Left ventricle myocardium superior (tissue), 1 donor: Measurements from ENCODE around the gene SCML1. TPM values are rescaled to one million over a fixed set of nuclear protein-coding genes. Genes with fewer than 3 reads are reported as not detected.
A peak's percentile ranks its signal among the peaks of the same experiment; 100 is the strongest.

Experiments
- ATAC-seq: fragments of 200-7000 bp; cut with Tn5 transposase; one replicate; pipeline ENCODE4 v1.9.1; 2020; ENCODE audit warnings: mild to moderate bottlenecking, moderate library complexity
- DNase-seq: peaks from one replicate; pipeline ENCODE4 v3.0.0-alpha.2; 2020
- intact Hi-C: fragments of 100-400 bp; cut with micrococcal nuclease; formaldehyde crosslinking; loops from one replicate; pipeline ENCODE4 v1.11.0; 2022
- total RNA-seq: library from RNA; stranded (reverse); fragmentation: NEBNext Ultra II Directional; extraction: Animal tissue kit (Norgen Biotek cat#: 25700); gene quantifications from one replicate; pipeline ENCODE4 v1.2.1, GENCODE V29; 2021
- donor health status: DM: no; HTN: yes; CAD: no; lungs with severe emphysema.

Gene SCML1
- total RNA-seq, 1 donor from 2014 or later: 5.8 TPM

DNA sequence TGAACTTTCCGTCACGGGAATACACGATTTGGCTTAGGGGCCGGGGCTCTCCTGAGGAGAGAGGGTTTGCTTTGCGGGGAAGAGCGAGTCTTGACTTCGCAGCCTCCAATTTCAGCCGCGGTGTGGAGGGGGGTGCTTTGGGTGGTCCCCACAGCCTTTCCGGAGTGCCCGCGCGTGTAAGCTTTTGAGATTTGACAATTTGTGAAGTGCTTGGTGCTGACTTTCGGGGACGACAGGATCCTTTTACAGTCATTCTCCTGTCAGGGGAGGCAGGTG is 355 bp downstream of the SCML1 start:
- DNase-seq (no peak), ATAC-seq (no peak)
- intact Hi-C loops: no loop called here

DNA sequence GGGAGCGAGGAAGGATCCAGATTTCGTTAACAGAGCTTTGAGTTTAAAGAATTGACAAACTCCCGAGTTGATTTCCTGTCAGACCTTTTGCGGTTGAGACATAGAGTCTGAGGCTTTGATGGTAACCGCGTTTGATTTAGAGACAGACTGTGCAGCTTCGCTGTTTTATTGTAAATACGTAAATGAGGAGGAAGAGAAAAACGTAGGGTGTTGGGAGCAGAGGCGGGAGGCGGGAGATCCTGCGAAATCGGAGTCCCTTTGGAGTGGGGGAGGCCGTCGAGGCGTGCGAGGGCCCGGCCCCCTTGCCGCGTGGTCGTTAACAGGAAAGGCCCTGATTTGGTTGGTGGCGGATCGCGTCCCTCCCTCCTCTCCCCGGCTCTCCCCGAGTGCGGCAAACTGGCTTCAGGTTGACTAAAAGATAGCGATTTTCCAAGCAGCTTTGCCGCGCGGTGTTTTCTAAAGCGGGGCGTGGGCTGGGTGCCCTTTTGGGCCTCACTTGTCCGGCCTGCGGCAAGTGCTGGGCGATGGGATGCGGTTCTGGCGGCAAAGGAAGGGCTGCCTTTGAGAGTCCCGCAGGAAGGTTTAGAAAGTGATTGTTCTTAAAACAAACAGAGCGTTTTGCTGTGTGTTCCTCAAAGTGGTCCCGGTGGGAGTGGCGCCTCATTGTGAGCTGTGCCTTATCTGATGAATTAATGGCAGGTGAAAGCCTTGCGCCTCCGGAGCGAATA is 857 bp downstream of the SCML1 start:
- intact Hi-C loops: no loop called here
- peak; percentile 47 for DNase-seq
- peak; percentile 33 for ATAC-seq

DNA sequence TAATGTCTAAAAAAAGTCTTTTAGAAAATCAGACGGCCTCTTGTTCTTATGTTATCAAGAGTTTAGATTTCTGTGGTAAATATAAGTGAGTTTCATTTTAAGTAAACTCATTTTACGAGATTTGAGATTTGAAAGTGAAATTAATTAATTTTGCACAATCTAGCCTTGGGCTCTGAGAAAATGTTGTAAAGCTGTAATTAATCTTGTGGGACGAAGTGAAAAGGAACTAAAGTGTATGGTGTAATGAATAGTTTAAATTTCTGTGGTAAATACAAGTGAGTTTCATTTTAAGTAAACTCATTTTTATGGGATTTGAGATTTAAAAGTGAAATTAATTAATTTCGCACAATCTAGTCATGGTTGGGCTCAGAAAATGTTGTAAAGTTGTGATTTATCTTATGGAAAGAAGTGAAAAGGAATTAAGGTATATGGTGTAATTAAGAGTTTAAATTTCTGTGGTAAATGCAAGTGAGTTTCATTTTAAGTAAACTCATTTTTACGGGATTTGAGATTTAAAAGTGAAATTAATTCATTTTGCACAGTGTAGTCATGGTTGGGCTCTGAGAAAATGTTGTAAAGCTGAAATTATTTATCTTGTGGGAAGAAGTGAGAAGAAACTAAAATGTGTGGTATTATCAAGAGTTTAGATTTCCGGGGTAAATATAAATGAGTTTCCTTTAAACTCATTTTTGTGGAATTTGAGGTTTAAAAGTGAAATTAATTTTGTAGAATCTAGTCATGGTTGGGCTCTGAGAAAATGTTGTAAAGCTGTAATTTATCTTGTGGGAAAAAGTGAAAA is 1.6 kb downstream of the SCML1 start:
- intact Hi-C loops: no loop called here
- ATAC-seq (no peak), DNase-seq (no peak)

DNA sequence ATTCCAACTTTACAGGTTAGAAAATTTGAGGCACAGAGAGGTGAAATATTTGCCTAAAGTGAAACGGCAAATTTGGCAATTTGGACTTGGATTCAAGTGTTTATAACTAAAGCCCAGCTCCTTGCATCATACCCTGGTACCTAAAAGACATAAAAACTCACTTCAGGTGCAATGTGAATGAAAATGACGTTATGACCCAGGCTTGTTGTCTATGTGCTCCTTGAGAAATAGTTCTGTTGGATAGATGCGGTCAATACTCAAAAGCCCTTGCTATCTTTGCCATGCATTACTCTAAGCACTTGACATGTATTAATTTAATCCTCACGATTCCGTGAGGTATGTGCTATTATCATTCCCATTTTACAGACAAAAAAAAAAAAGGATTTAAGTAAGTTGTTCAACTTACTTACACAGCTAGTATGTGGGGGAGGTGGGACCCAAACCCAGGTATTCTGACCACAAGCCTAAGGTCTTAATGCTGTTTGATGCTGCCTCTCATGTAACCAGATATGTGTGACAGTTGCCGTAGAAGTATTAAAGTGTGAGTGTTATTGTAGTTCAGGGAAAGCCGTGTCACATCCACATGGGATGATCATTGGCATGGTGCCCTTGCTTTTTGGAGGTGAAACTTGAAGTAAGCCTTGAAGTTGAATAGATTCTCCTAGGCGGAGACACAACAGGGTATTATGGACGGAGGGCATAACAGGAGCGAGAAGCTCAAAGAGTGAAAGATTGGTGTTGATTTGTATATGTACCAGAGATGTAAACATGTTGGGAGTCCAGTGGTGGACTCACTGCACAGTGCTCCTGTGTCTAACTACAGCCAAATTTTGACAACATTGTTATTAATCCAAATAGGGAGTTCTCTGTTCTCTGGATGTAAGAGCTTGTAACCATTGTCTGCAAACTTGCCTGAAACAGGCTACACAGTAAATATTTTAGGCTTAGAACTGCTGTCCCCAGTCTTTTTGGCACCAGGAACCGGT is 3.1 kb downstream of the SCML1 start:
- ATAC-seq: no peak
- DNase-seq: no peak
- intact Hi-C loops: no loop called here

DNA sequence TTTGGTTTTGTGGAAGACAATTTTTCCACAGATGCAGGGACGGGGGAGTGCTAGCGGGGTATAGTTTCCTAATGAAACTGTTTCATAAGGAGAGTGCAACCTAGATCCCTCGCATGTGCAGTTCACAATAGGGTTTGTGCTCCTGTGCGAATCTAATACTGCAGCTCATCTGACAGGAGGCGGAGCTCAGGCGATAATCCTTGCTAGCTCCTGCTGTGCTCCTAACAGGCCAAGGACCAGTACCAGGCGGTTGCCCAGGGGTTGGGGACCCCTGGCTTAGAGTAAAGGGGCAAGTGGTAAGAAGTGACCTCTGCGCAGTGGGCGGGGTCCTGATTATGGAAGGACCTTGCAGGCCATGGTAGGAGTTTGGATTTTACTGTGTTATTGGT is 3.8 kb downstream of the SCML1 start:
- no peak for ATAC-seq
- intact Hi-C loops: no loop called here
- no peak for DNase-seq

DNA sequence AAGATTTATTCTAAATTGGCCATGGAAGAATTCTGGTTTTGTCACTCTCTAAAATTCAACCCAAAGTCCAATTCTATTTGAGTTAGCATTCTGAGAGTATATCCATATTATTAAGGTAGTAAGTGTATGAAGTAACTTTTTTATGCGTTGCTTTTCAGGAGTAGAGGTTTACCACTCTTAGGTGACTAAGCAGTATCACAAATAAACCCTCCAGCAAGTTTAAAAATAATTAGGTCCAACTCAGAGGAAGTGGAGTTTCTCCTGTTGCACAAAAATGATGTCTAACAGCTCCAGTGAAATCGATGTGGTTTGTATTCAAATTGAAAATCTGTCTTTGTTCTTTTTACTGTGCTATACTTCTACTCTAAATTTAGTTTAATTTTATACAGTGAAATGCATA is 6.6 kb downstream of the SCML1 start:
- intact Hi-C loops: no loop called here
- DNase-seq: no peak
- ATAC-seq: no peak

DNA sequence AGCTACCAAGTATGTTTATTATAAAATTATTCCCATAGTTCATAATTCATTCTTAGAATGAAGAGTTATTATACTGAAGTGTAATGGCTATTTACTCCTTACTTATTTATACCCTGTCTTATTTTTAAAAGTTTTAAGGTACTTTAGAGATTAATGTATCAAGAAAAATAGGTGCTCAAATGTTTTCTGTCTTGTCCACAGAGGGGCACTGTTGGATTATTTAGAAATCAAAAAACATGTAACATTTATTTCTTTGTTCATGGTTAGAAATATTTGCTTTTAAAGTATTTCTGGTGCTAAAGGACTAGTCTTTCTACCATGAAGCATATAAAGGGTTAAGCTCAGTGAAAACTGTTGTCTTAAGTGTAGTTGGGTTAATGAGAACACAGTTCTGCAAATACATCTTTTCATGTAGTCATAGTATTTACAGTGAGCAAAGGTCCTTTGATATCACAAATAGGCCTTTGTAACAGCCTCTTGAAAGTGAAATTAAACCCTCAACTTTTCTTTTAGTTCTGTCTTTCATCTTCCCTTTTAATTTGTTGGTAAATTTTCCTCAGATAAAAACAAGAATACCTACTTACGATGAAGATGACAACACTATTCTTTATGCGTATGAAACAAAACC is 7.7 kb downstream of the SCML1 start:
- ATAC-seq: no peak
- intact Hi-C loops: no loop called here
- no peak for DNase-seq

DNA sequence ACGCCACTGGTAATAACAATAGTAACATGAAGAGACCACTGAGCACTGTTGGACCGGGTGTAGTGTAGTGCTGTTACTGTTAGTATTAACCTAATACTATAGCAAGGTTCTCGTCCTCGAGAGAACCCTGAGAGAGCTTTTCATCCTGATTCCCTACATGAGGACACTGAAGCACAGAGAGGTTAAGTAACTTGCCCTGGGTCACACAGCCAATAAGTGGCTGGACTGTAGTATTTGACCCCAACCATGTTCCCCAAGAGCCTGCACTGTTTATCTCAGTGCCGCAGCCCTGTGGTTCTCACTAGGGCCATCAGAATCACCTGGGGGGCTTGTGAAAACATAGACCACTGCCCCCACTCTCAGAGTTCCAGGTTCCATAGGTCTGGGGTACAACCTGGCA is 10.4 kb downstream of the SCML1 start:
- no peak for DNase-seq
- intact Hi-C loops: no loop called here
- ATAC-seq: no peak

DNA sequence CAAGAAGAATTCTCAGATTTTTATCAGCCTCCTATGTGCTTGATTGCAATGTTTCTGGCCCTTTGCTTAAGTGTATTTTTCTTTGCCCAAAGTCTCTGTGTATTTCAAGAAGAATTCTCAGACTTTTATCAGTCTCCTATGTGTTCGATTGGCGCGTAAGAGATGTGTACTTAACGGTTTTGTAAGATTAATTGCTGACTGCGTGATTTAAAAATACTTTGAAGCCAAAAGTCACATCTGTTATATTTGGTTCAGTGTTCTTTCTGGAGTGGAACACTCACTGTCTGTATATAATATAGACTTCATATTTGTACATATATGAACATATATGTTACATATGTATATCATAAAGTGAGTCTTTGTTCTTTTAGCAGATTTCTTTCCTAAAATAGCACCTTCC is 11.4 kb downstream of the SCML1 start:
- no peak for ATAC-seq
- DNase-seq: no peak
- intact Hi-C loops: no loop called here

DNA sequence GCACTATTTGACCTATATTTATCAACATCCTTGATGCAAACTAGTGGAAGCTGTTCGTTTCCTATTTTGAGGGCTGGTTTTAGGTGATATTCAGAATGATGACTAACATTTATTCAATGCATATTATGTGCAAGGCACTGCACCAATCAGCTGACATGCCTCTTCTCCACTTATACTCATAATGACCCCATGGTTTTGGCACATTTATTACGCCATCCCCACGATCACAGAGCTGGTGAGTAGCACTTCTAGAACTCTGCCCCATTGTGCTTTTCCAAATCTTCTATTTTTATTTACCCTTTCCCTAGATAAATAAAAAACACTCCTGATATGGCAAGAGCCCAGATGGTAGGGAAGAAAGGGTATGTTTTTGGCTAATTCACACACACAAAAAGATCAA is 13.1 kb downstream of the SCML1 start:
- intact Hi-C loops: no loop called here
- DNase-seq (no peak), ATAC-seq (no peak)

DNA sequence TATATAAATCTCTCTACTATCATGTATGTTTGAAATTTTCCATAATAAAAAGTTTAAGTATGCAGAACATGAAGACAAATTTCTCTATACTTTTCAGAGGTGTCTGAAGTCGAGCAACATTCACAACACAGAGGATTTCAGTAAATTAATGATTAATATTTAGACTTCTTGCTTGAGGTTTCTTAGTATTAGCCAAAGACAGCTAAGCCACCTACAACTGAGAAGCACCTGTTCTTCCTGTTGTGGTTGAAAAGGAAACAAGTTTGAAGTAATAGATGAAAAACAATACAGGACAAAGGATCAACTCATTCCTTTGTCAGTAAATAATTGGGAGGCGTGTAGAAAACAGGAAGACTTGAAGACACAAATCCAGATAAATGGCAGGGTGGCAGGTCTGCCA is 21.1 kb downstream of the SCML1 start:
- DNase-seq: no peak
- intact Hi-C loops: no loop called here
- no peak for ATAC-seq

DNA sequence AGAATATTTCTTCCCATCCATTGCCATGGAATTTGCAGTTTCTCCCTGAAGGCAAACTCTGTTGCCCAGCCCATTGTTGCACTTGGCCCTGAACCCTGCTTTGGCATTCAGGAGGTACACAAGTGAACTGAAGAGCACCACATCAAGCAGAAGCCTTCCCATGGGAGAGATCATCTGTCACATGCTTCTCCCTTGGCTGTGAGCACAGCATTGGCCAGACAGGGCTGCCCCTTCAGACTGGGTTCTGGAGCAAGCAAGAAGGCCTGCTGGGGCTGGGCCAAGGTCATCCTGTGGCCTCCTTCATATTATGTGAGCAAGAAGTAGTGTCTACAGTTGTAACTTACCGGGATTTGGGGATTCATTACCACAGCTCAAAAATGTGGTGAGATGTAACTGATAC is 22.7 kb downstream of the SCML1 start:
- ATAC-seq (no peak), DNase-seq (no peak)
- intact Hi-C loops: no loop called here

DNA sequence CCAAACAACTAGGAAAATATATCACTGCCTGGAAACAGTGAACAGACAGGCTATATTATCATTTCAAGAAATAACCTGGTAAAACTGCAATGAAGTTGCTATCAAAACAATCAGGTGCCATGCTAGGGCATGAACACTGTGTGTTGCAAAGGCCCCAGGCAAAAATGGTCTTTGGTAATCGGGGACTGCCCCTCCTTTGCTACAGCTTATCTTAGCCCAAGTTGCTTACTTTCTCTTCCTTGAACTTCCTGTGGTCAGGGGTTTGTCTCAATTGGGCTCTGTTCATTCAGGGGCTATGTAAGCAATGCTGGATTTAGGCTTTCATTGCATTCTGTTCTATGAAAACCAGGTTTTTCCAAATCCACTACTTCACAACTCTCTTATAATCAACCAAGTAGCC is 30.4 kb downstream of the SCML1 start:
- ATAC-seq (no peak), DNase-seq (no peak)
- intact Hi-C loops: no loop called here

DNA sequence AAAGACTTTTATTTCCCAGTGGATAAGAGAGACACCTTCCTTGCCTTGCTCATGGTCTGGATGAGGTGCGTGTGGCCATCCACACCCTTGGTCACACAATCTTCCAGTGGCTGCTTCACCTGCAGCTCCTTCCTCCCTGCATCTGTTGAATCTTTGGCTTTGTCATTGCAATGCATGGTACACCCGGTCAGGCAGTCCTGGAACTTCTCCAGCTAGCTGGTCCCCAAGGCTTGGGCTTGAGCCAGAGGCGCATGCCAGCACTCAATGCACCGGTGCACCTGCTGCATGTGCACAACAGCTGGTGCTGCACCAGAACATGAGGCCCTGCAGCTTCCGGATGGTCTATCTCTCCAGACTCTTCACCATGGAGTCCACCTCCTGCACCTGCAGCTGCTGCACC is 31.7 kb downstream of the SCML1 start:
- ATAC-seq: no peak

DNA sequence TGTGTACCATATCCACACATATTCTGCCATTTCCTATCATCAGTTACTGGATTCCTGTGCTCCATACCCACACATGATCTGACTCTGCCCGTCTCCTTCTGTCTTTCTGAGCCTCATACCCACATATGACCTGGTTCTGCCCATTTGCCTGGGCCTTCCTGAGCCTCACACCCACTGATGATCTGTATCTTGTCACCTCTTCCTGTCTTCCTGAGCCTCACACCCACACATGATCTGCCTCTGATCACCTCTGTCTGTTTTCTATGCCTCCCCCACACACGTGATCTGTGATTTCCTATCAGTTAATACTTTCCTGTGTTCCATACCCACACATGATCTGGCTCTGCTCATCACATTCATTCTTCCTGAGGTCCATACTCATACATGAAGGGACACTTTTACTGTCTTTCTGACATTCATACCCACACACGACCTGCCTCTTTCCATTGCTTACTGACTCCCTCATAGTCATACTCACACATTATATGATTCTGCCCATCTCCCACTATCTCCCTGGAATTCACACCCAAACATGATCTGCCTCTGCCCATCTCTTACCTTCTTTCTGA is 32.5 kb downstream of the SCML1 start:
- DNase-seq (no peak), ATAC-seq (no peak)
- intact Hi-C loops: no loop called here

More for the DNA sequence above, 31.7 kb downstream of the SCML1 start:
- no peak for DNase-seq
- intact Hi-C loops: no loop called here

DNA sequence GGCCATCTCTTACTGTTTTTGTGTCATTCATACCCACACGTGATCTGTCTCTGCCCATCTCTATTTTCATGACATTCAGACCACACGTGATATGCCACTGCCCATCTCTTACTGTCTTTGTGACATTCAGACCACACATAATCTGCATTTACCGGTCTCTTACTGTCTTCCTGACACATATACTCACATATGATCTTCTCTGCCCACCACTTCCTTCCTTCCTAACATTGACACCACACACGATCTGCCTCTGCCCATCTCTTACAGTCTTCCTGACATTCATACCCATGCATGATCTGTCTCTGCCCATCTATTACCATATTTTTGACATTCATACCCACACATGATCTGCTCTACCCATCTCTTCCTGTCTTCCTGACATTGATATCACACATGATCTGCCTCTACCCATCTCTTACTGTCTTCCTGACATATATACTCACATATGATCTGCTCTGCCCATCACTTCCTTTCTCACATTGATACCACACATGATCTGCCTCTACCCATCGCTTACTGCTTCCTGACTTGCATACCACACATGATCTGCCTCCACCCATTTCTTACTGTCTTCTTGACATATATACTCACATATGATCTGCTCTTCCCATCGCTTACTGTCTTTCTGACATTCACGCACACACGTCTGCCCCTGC is 36.1 kb downstream of the SCML1 start:
- no peak for DNase-seq
- intact Hi-C loops: no loop called here
- ATAC-seq: no peak

DNA sequence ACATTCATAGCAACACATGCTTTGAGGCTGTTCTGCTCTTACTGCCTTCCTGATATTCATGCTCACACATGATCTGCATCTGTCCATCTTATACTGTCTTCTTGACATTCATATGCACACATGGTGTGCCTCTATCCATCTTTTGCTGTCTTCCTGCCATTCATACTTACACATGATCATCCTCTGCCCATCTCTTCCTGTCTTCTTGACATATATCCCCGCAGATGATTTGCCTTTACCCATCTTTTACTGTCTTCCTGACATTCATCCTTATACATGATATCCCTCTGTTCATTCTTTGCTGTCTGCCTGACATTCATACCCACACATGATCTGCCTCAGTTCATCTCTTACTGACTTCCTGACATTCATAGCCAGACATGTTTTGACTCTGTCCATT is 36.8 kb downstream of the SCML1 start:
- DNase-seq: no peak
- ATAC-seq: no peak
- intact Hi-C loops: no loop called here

DNA sequence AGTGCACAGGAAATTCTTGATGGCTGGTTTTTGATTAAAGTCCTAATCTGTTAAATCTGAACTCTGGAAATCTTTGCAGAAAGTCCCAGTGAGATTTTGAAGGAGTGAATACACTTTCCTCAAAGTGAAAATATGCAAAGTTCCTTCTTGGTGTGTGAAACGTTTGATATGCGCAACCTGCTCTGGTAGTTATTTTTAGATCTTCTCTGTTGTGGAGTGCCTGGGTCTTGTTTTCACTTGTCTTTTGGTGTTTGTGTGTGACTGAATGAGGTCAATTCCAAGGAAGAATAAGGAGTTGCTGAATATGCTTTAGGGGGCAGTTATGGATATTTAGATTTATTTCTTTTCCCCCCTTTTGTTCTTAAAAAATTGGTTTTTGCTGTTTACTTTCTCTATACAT is 41.7 kb downstream of the SCML1 start:
- DNase-seq (no peak), ATAC-seq (no peak)
- intact Hi-C loops: no loop called here

DNA sequence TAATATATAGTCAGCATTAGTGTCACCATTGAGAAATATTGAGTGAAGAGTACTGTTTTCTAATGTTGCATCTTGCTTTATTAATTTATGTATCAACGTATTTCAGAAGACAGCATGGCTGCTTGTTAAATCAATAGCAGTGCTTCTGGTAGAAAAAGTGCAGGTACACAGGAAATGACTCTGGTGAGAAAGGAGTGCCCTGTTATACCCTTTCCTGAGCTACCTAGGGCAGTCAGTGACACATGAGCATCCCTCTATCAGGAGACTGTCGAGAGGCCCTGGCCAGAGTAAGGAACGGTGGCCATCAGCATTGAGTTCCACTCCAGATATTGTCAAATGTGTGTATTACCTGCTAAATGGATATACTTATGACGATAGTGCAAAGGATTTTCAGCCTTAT is 42.1 kb downstream of the SCML1 start:
- ATAC-seq: no peak
- no peak for DNase-seq
- intact Hi-C loops: no loop called here
